Colonic mucosa (tissue), 4 donors: Measurements from ENCODE around the gene CFAP300. TPM values are rescaled to one million over a fixed set of nuclear protein-coding genes. Genes with fewer than 3 reads are reported as not detected.
A peak's percentile ranks its signal among the peaks of the same experiment; 100 is the strongest.

Experiments
- DNase-seq: peaks from one replicate; pipeline ENCODE4 v3.0.0-alpha.2; 2020
- H3K27ac ChIP-seq: fragments of 200-600 bp; one replicate; pipeline ENCODE4 v1.8.0; 2021
- H3K27me3 ChIP-seq: fragments of 200-600 bp; one replicate; pipeline ENCODE4 v1.8.0; 2021
- H3K36me3 ChIP-seq: fragments of 200-600 bp; one replicate; pipeline ENCODE4 v1.8.0; 2021
- H3K4me1 ChIP-seq: fragments of 200-600 bp; one replicate; pipeline ENCODE4 v1.8.0; 2021; ENCODE audit warnings: mild to moderate bottlenecking
- H3K4me3 ChIP-seq: fragments of 200-600 bp; one replicate; pipeline ENCODE4 v1.8.0; 2021
- H3K9ac ChIP-seq, 2 donors: one replicate each; pipeline ENCODE4 v1.7.0; 2013; ENCODE audit warnings: control low read depth in 2 of 2, low read depth in 2 of 2, low read length in 2 of 2
- H3K9me3 ChIP-seq: fragments of 200-600 bp; one replicate; pipeline ENCODE4 v1.8.0; 2021
- intact Hi-C: fragments of 100-400 bp; cut with DNase I; formaldehyde crosslinking; loops from one replicate; pipeline ENCODE4 v1.14.1; 2022
- total RNA-seq, 2 donors: library from RNA; stranded (reverse); fragmentation: NEBNext Ultra II Directional in 1 of 2; extraction: Animal tissue kit (Norgen Biotek cat#: 25700) in 1 of 2; gene quantifications; one replicate each; pipeline ENCODE4 v1.2.1, GENCODE V29; 2021
- TF ChIP-seq, protein P1 (sequence below): fragments of 200-600 bp; IDR thresholded peaks from one replicate; pipeline ENCODE4 v1.8.0; 2022; ENCODE audit warnings: antibody characterized with exemption, mild to moderate bottlenecking
- donor health status: healthy.
- donor health status: DM: no; HTN: no; CAD: no.
- donor health status: DM: no; HTN: no; CAD: no.

The CFAP300 gene
- total RNA-seq, 2 donors from 2014 or later = 0.45 TPM; not detected in 1

DNA sequence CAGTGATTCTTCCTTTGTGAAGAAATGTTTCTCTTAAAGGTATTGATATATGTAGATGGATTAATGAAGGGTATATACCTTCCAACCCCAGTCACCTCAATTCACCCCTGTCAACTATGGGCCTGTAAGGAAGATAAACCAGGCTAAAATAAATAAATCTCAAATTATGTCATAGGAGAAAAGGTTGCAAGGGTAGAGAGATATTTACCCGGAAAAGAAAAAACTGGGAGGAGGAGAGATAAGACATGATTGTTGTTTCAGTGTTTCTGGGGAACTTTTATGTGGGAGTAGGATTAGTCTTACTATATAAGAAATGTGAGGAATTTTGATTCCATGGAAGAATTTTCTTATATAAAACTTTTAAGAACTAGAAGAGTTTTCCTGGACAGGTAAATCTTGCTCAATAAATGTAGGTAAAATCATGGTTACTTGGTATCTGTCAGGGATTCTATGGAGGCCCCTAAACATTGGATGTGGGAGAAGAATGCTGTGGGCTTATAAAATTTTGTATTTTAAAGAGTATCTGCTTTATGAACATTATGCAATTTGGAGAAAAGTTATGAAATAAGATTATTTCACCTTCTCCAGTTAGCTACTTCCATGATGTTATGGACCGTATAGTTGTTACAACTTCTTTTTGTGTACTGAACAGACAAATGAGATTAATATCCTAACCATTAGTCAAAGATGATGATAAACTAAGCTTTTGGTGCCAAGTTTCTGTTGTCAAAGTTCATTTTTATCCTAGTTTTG lies 69.4 kb downstream of the CFAP300 start:
- Histone ChIP-seq H3K4me1 (peaks cover 9% of the 10 kb centered on the region), H3K27ac (peak overlapping the region; percentile 56), H3K9ac (peak overlapping the region in 1 of 2 donors; percentile 35), H3K4me3 (no peak overlapping the region), H3K36me3 (no peaks in the 10 kb centered on the region), H3K9me3 (no peaks in the 10 kb centered on the region), H3K27me3 (no peaks in the 10 kb centered on the region)
- intact Hi-C loops = no loop called here
- TF ChIP-seq, protein P1, sequence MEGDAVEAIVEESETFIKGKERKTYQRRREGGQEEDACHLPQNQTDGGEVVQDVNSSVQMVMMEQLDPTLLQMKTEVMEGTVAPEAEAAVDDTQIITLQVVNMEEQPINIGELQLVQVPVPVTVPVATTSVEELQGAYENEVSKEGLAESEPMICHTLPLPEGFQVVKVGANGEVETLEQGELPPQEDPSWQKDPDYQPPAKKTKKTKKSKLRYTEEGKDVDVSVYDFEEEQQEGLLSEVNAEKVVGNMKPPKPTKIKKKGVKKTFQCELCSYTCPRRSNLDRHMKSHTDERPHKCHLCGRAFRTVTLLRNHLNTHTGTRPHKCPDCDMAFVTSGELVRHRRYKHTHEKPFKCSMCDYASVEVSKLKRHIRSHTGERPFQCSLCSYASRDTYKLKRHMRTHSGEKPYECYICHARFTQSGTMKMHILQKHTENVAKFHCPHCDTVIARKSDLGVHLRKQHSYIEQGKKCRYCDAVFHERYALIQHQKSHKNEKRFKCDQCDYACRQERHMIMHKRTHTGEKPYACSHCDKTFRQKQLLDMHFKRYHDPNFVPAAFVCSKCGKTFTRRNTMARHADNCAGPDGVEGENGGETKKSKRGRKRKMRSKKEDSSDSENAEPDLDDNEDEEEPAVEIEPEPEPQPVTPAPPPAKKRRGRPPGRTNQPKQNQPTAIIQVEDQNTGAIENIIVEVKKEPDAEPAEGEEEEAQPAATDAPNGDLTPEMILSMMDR = no peak
- DNase-seq = no peak

DNA sequence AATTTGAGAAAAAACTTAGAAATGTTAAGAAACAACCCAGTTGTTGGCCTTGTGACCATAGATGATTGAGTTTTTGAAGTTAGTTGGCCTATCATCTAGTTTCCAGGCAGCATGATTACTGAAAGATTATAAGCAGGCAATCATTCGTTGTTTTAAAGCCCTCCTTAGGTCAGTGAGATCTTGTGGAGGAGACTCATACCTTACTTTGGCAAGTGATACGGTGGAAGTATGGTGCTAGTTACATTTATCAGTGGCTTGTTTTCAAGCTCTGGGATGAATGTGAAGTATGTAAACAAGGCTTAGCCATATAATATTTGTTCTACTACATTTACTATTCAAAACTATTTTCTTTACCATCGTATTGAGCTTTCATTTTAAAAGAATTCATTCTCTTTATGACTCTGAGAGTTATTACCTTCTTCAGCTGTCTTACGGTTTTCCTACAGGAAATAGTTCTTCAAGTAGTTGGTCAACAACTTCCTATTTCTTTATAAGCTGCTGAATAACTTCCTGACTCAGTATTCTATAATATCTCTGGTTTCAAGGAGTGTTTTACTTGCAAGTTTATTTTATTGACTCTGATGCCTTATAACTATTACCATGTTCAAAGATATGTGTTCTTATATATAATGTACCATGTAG lies 70.4 kb downstream of the CFAP300 start:
- Histone ChIP-seq H3K4me1 (peaks cover 9% of the 10 kb centered on the region), H3K9ac (no peak overlapping the region), H3K4me3 (no peak overlapping the region), H3K9me3 (no peaks in the 10 kb centered on the region), H3K36me3 (no peaks in the 10 kb centered on the region), H3K27ac (no peak overlapping the region), H3K27me3 (no peaks in the 10 kb centered on the region)
- intact Hi-C loops = no loop called here
- DNase-seq = no peak
- TF ChIP-seq, protein P1 = no peak

DNA sequence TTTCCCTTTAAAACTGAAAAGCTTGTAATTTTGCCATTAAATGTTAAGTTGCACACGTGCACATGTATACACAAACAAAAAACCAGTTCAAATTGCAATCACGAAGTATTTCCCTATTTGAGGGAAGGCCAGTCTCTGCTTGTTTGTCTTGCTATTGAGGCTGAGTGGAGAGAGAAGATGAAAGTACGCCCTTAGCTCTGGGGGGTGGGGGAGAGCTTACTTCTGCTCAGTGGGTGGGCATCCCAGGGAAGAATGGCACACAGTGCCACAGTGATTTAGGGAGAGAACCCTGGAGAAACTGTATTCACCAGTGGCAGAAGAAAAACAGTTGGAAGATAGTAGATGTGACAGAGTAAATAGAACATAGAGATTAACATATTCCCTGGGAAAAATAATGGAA lies 71.7 kb downstream of the CFAP300 start:
- H3K4me1 ChIP-seq = peaks cover 9% of the 10 kb centered on the region

DNA sequence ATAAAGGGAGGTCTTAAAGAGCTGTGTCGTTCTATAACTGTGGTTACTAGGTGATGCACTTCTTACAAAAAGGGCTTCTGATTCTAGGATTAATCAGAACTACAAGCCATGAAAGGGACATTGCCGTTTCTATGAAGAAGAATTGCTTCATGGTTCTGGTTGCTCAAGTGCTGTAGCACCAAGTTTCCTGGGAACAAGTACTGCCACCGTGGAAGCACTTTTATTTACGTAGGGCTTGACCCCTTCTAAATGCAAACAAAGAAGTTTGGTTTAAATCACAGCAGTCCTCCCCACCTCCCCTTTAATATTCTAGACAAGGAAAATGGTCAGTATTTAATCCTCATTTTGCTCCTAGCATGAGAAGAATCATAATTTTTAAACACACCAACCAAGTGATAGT lies 72.8 kb downstream of the CFAP300 start:
- peaks cover 9% of the 10 kb centered on the region for H3K4me1 ChIP-seq
- H3K9me3 ChIP-seq = no peaks in the 10 kb centered on the region
- H3K27me3 ChIP-seq = no peaks in the 10 kb centered on the region
- H3K4me3 ChIP-seq = no peak overlapping the region
- H3K36me3 ChIP-seq = no peaks in the 10 kb centered on the region
- no peak for DNase-seq
- H3K9ac ChIP-seq = no peak overlapping the region
- TF ChIP-seq, protein P1 = no peak
- H3K27ac ChIP-seq = no peak overlapping the region
- intact Hi-C loops = no loop called here

More for the DNA sequence above, 71.7 kb downstream of the CFAP300 start:
- intact Hi-C loops = no loop called here
- Histone ChIP-seq H3K36me3 (no peaks in the 10 kb centered on the region), H3K9me3 (no peaks in the 10 kb centered on the region), H3K27ac (no peak overlapping the region), H3K4me3 (no peak overlapping the region), H3K27me3 (no peaks in the 10 kb centered on the region), H3K9ac (no peak overlapping the region)
- no peak for DNase-seq
- TF ChIP-seq, protein P1 = no peak

DNA sequence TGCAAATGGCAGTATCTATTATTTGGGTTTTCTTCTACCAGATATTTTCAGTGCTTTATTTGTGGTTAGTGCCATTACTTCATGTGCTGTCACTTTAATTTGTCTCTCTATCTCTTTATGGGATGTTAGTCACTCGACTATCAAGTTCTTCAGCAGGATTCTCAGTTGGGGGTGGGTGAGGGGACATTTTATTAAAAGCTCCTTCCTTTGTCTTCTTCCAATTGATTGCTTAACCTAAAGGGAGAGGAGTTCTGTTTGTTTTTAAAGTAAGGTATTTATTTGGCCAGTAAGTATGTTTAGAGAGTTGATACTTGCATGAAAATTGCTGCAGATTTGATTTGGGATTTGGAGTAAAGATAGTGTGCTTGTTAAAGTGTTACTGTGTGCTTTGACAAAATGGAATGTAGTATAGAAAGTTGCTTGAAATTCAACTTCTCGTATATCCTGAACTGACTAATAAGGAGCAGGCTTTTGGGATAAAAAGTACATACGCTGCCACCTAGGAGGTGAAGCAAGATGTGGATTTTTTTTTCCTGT lies 73.3 kb downstream of the CFAP300 start:
- intact Hi-C loops = no loop called here
- Histone ChIP-seq H3K9ac (no peak overlapping the region), H3K4me3 (no peak overlapping the region), H3K27me3 (no peaks in the 10 kb centered on the region), H3K27ac (no peak overlapping the region), H3K4me1 (peaks cover 9% of the 10 kb centered on the region), H3K9me3 (no peaks in the 10 kb centered on the region), H3K36me3 (no peaks in the 10 kb centered on the region)
- DNase-seq = no peak
- TF ChIP-seq, protein P1 = no peak
